Activated CD4-positive, alpha-beta T cell treated with anti-CD3 and anti-CD28 coated beads for 24 hours (primary cell): ENCODE data around the gene EBF3.

ENCODE experiments used
- DNase-seq, 2 donors: peaks; one replicate each; pipeline ENCODE4 v3.0.0-alpha.2; 2020; ENCODE audit warnings: low read depth in 2 of 2

The EBF3 gene

GRCh38 chr10:129963641-129964501 is at the start of gene EBF3:
Gene EBF3 (minus strand): TSS chr10:129964274. CDS start chr10:129963768, 506 bp downstream.
- no peak for DNase-seq

GRCh38 chr10:130013335-130014262 is 49.5 kb upstream of the EBF3 start:
- DNase-seq: no peak

GRCh38 chr10:130012129-130012528 is 48.1 kb upstream of the EBF3 start:
- DNase-seq: no peak

- no peak for DNase-seq
These were observed 46.6 kb upstream of the EBF3 start for GRCh38 chr10:130010653-130011052.

- DNase-seq: no peak
These were observed 45.2 kb upstream of the EBF3 start for GRCh38 chr10:130009228-130009627.

- DNase-seq: no peak
These were observed 39.9 kb upstream of the EBF3 start for GRCh38 chr10:130003787-130004613.

GRCh38 chr10:130003166-130003565 is 39.1 kb upstream of the EBF3 start:
- DNase-seq: no peak

GRCh38 chr10:130002606-130003005 is 38.5 kb upstream of the EBF3 start:
- DNase-seq: no peak

GRCh38 chr10:130000918-130001317 is 36.8 kb upstream of the EBF3 start:
- DNase-seq: no peak

- DNase-seq: no peak
These were observed 35.1 kb upstream of the EBF3 start for GRCh38 chr10:129999140-129999539.

- DNase-seq: no peak
These were observed 29.5 kb upstream of the EBF3 start for GRCh38 chr10:129993621-129994020.

- DNase-seq: no peak
These were observed 28.3 kb upstream of the EBF3 start for GRCh38 chr10:129992356-129992755.

- DNase-seq: no peak
These were observed 18.8 kb upstream of the EBF3 start for GRCh38 chr10:129982825-129983224.

- no peak for DNase-seq
These were observed 14.9 kb upstream of the EBF3 start for GRCh38 chr10:129978980-129979379.

GRCh38 chr10:129978322-129978721 is 14.2 kb upstream of the EBF3 start:
- no peak for DNase-seq

- no peak for DNase-seq
These were observed 13.7 kb upstream of the EBF3 start for GRCh38 chr10:129977794-129978193.

- DNase-seq: no peak
These were observed 9.6 kb upstream of the EBF3 start for GRCh38 chr10:129973674-129974059.

GRCh38 chr10:129972966-129973673 is 9.0 kb upstream of the EBF3 start:
- DNase-seq: no peak

- no peak for DNase-seq
These were observed 8.3 kb upstream of the EBF3 start for GRCh38 chr10:129972145-129972965.
